ENCODE data around the gene ALDH1B1.
"Not testable (repeated sequence)": the region's sequence is repeated elsewhere in the genome, so short reads cannot be mapped to it uniquely, and the experiment has no call there.

Gene ALDH1B1

DNA sequence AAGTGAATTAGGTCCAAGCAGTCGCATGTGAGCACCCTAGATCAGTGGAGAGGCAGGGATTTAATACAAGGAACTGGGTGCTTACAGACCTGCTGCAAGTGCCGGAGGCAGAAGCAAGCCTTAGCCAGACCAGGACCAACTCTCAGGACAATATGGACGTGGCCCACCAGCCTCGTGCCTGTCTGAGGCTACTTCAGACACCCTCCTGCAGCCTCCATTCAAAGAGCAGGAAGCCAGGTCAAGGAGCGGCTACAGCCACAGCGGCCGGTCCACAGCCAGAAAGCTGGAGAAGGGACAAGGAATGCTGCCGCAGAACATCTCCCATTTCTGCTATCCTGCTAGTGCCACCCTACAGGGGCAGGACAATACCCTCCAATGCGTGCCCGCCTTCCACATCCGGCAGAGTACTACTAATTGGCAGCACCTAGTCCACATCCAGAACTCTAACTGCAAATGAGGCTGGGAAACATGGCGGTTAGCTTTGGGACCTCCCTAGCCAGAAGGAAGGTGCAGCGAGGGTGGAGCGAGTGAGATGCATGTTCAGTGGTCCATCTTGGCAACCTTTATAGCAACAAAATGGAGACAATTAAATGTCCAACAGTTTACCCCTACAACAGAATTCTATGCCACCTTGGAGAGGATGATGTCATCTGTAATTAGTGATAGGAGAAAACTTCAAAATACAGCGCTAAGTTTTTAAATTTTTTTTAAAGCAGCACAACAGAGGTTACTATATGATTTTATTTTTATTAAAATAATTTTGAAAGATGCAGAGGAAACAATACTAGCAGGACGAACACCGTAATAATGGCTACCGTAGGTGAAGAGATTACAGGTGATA lies 1.0 kb upstream of the ALDH1B1 start:
- no peak overlapping the region for H3K4me3 ChIP-seq (ENCODE audit: low read length)

GRCh38 chr9:38393128-38393796 lies 760 bp downstream of the ALDH1B1 start:
- TF ChIP-seq, protein P1, sequence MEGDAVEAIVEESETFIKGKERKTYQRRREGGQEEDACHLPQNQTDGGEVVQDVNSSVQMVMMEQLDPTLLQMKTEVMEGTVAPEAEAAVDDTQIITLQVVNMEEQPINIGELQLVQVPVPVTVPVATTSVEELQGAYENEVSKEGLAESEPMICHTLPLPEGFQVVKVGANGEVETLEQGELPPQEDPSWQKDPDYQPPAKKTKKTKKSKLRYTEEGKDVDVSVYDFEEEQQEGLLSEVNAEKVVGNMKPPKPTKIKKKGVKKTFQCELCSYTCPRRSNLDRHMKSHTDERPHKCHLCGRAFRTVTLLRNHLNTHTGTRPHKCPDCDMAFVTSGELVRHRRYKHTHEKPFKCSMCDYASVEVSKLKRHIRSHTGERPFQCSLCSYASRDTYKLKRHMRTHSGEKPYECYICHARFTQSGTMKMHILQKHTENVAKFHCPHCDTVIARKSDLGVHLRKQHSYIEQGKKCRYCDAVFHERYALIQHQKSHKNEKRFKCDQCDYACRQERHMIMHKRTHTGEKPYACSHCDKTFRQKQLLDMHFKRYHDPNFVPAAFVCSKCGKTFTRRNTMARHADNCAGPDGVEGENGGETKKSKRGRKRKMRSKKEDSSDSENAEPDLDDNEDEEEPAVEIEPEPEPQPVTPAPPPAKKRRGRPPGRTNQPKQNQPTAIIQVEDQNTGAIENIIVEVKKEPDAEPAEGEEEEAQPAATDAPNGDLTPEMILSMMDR (conservative IDR thresholded peaks at IDR 0.05; ENCODE audit: low read depth, low read length) = no peak
- DNase-seq (ENCODE audit: low read depth) = no peak

More for the DNA sequence above, 1.0 kb upstream of the ALDH1B1 start:
- no peak for DNase-seq (ENCODE audit: low read depth)
- TF ChIP-seq, protein P1 (conservative IDR thresholded peaks at IDR 0.05; ENCODE audit: low read depth, low read length) = no peak

DNA sequence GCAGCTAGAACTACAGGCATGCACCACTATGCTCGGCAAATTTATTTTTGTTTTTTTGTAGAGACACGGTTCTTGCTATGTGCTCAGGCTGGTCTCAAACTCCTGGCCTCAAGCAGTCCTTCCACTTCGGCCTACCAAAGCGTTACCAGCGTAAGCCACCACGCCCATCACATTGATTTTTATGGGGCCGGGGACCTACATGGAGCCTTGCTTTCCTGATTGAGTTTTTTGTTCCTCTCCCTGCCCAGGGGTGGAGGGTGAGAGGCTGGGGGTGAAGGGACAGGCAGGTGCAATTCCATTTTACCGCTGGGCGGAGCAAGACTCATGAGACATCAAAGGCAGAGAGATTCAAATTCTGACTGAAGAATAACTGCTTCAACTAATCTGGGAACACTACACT lies 1.9 kb downstream of the ALDH1B1 start:
- DNase-seq (ENCODE audit: low read depth) = no peak
- TF ChIP-seq, protein P1 (conservative IDR thresholded peaks at IDR 0.05; ENCODE audit: low read depth, low read length) = no peak
- H3K4me3 ChIP-seq (ENCODE audit: low read length) = no peak overlapping the region

More at GRCh38 chr9:38393128-38393796, 760 bp downstream of the ALDH1B1 start:
- peak overlapping the region; percentile 82 for H3K4me3 ChIP-seq (ENCODE audit: low read length)

- H3K4me3 ChIP-seq (ENCODE audit: low read length) = no peak overlapping the region
- TF ChIP-seq, protein P1 (conservative IDR thresholded peaks at IDR 0.05; ENCODE audit: low read depth, low read length) = no peak
- no peak for DNase-seq (ENCODE audit: low read depth)
Observed at GRCh38 chr9:38395653-38396370, 3.3 kb downstream of the ALDH1B1 start.

DNA sequence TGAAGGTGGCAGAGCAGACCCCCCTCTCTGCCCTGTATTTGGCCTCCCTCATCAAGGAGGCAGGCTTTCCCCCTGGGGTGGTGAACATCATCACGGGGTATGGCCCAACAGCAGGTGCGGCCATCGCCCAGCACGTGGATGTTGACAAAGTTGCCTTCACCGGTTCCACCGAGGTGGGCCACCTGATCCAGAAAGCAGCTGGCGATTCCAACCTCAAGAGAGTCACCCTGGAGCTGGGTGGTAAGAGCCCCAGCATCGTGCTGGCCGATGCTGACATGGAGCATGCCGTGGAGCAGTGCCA lies 3.8 kb downstream of the ALDH1B1 start:
- no peak overlapping the region for H3K4me3 ChIP-seq (ENCODE audit: low read length)
- DNase-seq (ENCODE audit: low read depth) = no peak
- TF ChIP-seq, protein P1 (conservative IDR thresholded peaks at IDR 0.05; ENCODE audit: low read depth, low read length) = no peak

GRCh38 chr9:38399191-38399590 lies 6.7 kb downstream of the ALDH1B1 start:
- not testable (repeated sequence) for H3K4me3 ChIP-seq (ENCODE audit: low read length); DNase-seq (ENCODE audit: low read depth)

GRCh38 chr9:38401994-38402393 lies 9.5 kb downstream of the ALDH1B1 start:
- no peak for DNase-seq (ENCODE audit: low read depth)
- TF ChIP-seq, protein P1 (conservative IDR thresholded peaks at IDR 0.05; ENCODE audit: low read depth, low read length) = no peak
- H3K4me3 ChIP-seq (ENCODE audit: low read length) = no peak overlapping the region

Data from retinal pigment epithelial cell (primary cell).